ENCODE results near the gene ERV3-1.
"Not testable (repeated sequence)": the region's sequence is repeated elsewhere in the genome, so short reads cannot be mapped to it uniquely, and the experiment has no call there.

The ERV3-1 gene, protein sequence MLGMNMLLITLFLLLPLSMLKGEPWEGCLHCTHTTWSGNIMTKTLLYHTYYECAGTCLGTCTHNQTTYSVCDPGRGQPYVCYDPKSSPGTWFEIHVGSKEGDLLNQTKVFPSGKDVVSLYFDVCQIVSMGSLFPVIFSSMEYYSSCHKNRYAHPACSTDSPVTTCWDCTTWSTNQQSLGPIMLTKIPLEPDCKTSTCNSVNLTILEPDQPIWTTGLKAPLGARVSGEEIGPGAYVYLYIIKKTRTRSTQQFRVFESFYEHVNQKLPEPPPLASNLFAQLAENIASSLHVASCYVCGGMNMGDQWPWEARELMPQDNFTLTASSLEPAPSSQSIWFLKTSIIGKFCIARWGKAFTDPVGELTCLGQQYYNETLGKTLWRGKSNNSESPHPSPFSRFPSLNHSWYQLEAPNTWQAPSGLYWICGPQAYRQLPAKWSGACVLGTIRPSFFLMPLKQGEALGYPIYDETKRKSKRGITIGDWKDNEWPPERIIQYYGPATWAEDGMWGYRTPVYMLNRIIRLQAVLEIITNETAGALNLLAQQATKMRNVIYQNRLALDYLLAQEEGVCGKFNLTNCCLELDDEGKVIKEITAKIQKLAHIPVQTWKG

DNA sequence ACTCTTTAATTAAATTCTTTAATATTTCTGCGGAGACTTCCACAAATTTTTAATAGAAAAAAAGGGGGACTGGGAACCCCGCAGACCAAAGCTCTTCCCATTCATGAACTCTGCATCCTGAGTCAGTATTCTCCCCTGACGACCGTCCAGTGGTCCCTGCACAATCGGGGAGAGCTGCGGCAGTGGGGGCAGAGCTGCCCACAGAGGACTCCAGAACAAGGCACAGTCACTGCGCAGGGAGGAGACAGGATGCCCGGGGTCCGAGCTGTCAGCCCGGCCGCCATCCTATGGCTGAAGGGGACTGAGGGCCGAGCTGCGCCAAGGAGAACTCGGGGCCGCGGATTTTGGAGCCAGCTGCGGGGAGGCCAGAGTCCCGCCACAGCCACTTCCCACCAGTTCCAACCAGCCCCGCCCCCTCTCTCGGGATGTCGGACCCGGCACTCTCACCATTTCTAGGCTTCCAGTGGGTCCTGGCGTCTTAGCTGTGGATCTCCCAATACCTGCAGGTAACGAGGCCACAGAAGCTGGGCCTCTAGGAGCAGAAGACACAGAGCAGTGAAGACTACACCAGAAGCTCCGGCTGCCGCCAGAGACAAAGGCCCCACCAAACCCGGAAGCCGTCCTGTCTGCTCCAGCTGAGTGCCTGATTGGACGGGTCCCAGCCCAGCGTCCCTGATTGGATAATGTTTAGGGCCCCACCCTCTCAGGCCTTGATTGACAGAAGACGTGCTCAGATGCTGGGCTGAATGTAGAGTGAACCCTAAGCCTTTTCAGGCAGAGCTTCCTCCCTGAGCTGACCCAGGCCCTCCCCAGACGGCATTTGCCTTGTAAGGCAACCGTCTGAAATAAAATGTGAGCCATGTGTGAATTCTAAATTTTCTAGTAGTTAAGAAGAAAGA, at the start of gene ERV3-1:
Gene ERV3-1, minus strand, starts transcription at position 594 of the 899 bp plus-strand sequence. CDS start 13,661 bp downstream, outside the sequence.
- DNase-seq (ENCODE audit: low read depth in 2 of 2), result peak; percentile 79 to 87

DNA sequence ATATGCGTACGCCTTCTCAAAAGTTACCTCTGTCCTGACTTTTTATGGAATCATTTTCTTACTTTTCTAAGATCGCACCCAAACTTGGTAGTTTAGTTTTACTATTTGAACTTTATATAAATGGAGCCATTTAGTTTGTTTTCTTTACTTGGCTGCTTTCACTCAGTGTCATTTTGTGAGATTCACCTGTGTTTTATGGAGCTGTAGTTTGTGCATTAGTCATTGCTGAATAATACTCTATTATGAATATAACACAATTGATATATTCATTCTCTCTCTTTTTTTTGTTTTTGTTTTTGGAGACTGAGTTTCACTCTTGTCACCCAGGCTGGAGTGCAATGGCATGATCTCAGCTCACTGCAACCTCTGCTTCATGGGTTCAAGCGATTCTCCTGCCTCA, 49.3 kb upstream of the ERV3-1 start:
- DNase-seq (ENCODE audit: low read depth in 2 of 2), result not testable (repeated sequence)

DNA sequence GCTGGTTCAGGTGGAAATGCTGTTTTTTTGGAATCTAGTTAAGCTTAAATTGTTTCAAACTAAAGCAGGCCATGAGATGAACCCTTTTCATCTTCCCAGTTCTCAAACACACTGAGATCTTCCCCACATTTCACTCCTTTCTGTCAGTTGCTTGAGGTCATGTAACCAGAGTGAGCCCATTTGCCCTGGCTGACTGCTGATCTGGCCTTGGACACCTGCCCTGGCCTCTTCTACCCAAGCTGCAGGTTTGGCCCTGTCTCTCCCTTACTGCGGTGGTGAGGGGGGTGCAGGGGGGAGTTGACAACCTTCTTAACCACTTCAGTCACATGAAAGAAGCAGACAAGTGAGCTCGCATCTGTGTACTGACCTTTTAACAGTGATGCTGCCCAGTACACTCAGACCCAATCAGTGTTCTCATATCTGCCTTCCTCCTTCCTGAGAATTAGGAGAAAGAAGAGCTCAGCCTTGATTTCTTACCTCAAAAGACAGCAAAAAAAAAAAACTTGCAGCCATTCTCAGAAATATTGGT, 48.0 kb upstream of the ERV3-1 start:
- DNase-seq (ENCODE audit: low read depth in 2 of 2), result not testable (repeated sequence)

DNA sequence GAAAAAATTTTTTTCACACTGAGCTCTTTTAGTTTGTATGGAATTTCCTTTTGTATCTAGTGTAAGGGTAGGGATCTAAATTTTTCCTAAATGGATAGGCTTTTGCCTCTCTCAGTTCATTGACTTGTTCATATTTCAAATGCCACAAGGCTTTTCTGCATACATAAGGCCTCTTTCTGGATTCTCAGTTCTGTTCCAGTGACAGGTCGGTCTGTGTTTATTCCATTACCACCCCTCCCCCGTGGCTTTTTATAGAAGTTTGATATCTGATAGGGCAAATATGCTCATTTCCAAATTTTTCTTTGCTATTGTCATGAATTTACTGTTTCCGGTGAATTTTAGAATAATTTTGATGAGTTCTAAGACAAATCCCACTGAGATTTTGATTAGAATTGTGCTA, 45.2 kb upstream of the ERV3-1 start:
- DNase-seq (ENCODE audit: low read depth in 2 of 2), result not testable (repeated sequence)

DNA sequence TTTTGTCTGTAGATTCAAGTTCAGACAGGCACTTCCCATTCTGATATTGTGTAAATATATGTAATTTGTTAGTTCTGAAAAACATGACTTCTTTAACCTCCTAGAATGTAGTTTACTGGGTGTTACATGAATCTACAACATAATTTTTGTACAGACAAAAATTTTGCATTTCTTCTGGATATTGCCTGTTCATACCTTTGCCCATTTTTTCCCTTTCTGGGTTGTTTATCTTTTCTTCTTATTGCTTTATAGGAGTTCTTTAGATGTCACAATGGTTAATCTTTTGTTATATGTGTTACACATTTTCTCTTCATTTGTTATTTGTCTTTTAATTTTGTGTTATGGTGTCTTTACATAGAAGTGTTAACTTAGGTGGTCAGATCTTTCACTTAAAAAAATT, 44.7 kb upstream of the ERV3-1 start:
- not testable (repeated sequence) for DNase-seq (ENCODE audit: low read depth in 2 of 2)

DNA sequence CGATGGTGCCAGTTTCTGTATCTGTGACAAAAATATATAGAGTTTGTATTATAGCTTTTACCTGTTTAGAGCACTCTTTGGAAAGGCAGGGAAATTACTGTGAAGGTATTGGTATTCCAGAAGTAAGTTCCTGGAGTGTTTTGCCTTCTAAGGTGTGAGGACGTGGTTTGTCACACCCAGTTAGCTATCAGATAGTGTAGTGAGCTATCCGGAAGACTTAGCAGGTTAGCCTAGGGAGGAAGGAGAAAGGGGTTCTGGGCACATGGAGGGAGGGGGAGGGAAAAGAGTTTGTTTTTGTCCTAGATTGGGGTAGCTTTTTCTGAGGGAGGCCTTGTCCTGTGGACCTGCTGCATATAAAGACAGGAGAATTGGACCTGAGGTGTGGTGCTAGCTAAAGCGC, 39.8 kb upstream of the ERV3-1 start:
- DNase-seq (ENCODE audit: low read depth in 2 of 2), result not testable (repeated sequence)

DNA sequence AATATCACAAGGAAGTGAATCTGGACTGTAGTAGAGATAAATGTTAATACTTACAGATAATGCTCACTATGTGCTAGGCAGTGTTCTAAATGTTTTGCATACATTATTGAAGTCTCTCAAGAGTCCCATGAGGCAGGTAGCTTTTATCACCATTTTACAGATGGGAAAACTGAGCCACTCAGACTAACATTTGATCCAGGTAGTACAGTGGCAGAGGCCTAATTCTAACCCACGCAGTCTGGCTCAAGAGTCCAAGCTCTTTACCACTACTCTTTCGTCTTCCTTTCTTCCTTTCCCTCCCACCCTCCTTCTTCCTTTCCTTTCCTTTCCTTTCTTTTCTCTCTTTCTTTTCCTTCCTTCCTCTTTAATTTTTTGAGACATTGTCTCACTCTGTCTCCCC, 39.1 kb upstream of the ERV3-1 start:
- DNase-seq (ENCODE audit: low read depth in 2 of 2), result not testable (repeated sequence)

DNA sequence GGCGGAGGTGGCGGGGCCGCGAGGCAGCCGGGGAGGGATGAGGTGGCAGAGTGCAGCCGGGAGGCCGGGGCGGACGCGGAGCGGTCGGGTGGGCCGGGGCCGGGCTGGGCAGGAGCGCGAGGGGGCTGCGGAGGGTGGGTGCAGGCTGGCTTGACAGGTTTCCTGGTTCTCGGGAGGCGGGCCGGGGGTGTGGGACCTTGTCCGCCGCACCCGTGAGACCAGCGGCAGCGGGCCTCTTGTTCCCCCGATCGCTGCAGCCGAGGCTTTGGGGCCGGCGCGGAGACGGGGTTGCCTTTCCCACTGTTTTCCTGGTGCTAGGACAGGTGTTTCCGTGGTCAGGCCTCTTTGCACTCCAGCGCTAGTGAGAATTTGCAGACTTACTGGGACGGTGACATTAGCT, 32.3 kb upstream of the ERV3-1 start:
- peak in 1 of 2 experiments; percentile 5 for DNase-seq (ENCODE audit: low read depth in 2 of 2)

DNA sequence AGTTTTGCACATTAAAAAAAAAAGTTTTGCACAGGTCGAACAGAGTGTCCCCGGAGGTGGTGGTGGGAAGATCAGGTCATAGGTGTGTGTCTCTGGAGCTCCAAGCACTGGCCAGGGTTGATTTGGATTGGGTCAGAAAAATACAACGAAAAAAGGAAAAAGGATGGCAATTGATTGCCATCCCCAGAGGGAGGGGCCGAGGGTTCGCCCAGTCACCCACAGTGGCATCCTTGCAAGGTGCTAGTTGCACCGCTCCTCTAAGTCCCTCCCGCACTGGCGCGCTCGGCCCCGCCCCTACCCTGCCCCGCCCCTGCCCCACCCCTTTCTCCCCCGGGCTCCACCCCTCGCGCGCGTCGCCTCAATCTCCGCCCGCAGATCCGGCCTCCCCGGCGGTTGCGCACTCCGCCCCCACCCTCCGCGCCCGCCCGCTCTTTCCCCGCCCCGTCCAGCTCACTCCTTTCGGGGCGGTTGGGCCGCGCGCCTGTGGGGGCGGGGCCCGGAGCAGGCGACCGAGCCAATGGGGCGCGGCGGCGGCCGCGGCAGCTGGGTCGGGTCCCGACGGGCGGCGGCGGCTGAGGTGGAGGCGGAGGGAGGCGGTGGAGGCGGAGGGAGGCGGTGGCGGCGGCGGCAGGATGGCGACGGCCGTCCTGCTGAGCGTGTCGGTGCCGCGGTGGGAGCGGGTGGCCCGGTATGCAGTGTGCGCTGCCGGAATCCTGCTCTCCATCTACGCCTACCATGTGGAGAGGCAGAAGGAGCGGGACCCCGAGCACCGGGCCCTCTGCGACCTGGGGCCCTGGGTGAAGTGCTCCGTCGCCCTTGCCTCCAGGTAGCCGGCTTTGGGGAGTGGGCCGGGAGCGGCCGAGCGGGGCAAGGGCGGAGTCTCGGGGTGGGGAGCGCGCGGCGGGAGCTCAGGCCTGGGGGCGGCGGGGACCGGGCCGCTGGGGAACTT, 31.5 kb upstream of the ERV3-1 start:
- peak; percentile 83 to 88 for DNase-seq (ENCODE audit: low read depth in 2 of 2)

DNA sequence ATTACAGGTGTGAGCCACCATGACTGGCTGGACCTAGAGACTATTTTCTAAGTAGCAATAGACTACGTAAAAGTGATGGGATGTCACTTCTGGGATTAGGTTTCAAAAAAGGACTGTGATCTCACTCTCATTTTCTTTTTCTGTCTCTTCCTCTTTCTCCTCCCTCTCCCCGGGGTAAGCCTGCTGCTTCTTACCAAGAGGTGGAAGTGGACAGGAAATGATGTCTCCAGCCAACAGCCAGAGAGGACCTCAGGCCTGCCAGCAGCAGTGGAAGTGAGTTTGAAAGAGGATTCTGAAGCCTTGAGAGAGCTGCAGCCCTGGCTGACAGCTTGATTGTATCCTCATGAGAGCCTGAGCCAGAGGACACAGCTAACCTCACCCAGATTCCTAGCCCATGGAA, 30.0 kb upstream of the ERV3-1 start:
- DNase-seq (ENCODE audit: low read depth in 2 of 2), result not testable (repeated sequence)

DNA sequence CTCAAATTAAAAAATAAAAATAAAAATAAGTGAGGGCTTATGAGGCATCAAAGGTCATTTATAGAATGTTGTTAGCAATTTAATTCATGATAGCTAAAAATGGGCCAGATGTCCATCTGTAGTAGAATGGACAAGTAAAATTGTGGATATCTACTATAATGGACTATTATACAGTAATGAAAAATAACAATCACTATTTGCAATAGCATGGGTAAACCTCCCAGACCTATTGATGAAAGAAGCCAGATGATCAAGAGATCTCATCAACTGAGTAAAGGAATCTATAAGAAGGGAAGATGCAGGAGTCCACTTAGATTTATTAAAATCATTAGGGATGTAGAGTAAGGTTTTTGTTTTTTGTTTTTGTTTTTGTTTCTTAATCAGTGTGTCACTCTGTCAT, 29.0 kb upstream of the ERV3-1 start:
- not testable (repeated sequence) for DNase-seq (ENCODE audit: low read depth in 2 of 2)

DNA sequence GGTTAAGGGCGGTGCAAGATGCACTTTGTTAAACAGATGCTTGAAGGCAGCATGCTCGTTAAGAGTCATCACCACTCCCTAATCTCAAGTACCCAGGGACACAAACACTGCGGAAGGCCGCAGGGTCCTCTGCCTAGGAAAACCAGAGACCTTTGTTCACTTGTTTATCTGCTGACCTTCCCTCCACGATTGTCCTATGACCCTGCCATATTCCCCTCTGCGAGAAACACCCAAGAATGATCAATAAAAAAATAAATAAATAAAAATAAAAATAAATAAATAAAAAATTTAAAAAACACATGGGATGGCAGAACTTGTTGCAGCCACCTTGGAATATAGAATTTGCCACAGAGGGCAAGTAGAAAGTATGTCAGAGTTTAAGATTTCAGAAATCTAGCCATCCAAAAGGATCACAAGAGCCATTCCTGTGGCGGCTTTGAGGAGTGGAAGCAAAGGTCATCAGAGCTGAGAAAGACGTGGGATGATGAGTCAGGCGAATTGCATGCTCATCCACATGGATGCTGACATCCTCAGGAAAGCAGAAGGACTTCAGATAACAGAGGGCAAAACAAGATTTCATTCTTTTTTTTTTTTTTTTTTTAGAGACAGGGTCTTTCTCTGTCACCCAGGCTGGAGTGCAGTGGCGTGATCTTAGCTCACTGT, 27.8 kb upstream of the ERV3-1 start:
- not testable (repeated sequence) for DNase-seq (ENCODE audit: low read depth in 2 of 2)

DNA sequence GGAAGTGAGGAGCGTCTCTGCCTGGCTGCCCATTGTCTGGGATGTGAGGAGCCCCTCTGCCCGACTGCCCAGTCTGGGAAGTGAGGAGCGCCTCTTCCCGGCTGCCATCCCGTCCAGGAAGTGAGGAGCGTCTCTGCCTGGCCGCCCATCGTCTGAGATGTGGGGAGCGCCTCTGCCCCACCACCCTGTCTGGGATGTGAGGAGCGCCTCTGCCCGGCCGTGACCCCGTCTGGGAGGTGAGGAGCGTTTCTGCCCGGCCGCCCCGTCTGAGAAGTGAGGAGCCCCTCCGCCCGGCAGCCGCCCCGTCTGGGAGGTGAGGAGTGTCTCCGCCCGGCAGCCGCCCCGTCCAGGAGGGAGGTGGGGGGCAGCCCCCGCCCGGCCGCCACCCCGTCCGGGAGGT, 26.9 kb upstream of the ERV3-1 start:
- not testable (repeated sequence) for DNase-seq (ENCODE audit: low read depth in 2 of 2)

DNA sequence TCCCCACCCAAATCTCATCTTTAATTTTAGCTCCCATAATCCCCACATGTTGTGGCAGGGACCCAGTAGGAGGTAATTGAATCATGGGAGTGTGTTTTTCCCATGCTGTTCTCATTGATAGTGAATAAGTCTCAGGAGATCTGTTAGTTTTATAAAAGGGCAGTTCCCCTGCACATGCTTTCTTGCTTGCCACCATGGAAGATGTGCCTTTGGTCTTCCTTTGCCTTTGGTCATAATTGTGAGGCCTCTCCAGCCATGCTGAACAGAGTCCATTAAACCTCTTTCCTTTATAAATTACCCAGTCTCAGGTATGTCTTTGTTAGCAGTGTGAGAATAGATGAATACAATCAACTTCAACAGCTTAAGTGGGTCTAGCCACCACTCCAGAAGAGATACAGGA, 18.5 kb upstream of the ERV3-1 start:
- DNase-seq (ENCODE audit: low read depth in 2 of 2), result not testable (repeated sequence)

DNA sequence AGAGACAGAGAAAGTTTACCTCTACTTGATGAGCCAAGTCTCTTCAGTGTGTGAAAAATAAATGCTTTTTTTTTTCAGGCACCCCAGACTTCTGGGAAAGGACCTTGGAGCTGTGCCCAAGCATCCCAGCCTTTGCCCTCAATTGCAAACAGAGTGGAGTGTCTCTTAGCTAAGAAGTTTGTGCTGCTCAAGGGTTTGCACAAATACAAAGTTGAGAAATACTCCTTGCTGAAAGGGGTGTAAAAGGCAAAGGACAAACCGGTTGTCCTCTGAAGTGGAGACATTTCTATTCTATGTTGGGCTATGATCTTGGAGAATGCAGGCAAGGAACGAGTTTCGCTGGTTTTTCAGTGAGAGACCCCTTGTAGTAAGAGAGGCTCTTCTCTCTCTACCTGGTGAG, 14.5 kb upstream of the ERV3-1 start:
- not testable (repeated sequence) for DNase-seq (ENCODE audit: low read depth in 2 of 2)

DNA sequence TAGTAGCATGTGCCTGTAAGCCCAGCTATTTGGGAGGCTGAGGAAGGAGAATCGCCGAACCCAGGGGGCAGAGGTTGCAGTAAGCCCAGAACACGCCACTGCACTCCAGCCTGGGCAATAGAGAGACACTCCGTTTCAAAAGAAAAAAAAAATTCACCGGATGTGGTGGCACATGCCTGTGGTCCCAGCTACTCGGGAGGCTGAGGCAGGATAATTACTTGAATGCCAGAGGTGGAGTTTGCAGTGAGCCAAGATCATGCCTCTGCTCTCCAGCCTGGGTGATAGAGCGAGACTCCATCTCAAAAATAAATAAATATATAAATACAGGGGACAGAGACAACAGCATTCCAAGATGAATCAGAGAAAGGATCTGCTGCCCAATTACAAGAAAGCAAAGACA, 3.4 kb upstream of the ERV3-1 start:
- DNase-seq (ENCODE audit: low read depth in 2 of 2), result not testable (repeated sequence)

DNA sequence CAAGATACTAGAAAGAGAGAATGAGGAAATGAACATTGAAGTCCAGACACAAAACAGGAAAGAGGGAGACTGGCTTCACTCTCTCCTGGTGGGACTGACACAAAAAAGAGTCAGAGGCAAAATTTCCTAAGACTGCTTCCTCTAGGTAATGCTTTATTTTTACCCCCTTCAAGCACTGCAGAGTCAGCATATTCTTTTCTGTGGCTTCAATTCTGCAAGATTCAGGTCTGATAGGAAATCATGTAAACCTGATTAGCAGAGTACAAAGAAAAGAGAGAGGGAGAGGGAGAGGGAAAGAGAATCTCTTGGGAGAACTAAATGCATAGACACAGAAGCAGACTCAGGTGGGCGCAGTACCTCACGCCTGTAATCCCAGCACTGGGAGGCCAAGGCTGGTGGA, 2.9 kb upstream of the ERV3-1 start:
- not testable (repeated sequence) for DNase-seq (ENCODE audit: low read depth in 2 of 2)

DNA sequence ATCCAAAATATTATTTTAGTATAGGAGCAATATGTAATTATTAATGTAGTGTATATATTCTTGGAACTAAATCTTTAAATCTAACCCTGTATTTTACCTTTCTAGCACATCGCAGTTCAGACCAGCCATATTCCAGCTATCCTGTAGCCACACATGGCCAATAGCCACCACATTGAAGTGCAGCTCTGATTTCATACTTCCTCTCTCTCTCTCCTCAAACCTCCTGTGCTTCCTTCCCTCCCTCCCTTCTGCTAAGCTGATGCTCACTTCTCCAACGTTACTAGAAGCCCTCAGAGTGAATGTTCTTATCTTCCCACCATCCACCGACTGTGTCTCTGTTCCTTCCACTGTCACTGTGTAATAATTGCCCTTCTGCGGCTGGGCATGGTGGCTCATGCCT, 549 bp upstream of the ERV3-1 start:
- DNase-seq (ENCODE audit: low read depth in 2 of 2), result not testable (repeated sequence)

DNA sequence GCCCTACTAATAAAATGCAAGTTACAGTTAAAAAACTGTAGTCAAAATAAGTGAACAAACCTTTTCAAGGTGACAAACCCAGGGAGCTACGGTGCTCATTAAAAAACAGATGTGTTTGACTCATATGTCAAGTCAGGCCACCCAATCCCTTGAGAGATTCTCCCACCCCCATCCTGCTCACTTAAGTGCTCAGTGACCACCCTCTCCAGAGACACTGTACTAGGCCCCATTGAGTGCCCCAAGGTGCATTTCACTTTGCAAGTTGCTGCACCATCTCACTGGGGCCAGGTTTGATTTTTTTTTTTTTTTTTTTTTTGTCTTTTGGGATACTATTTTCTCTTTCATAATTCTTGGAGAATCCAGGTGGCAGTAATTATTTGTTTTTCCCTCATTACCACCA, 1.9 kb downstream of the ERV3-1 start:
- no peak for DNase-seq (ENCODE audit: low read depth in 2 of 2)

DNA sequence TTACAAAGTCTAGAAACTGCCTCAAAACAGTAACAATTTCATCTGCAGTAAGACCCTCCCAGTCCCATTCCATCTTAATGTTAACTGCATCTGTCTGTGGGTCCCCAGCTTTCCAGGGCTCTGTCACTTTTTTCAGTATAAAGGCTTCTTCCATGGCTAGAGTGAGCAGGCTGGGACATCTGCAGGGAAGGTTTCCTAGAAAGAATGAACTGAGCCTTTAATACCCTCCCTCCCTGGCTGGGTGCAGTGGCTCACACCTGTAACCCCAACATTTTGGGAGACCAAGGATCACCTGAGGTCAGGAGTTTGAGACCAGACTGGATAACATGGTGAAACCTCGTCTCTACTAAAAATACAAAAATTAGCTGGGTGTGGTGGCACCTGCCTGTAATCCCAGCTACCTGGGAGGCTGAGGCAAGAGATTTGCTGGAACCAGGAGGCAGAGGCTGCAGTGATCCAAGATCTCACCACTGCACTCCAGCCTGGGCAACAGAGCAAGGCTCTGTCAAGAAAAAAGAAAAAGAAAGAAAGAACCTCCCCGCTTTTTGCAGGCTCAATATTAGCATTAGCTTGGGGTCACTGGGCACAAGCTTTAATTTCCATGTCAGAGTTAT, 3.4 kb downstream of the ERV3-1 start:
- no peak for DNase-seq (ENCODE audit: low read depth in 2 of 2)

Measured in stimulated activated CD4-positive, alpha-beta T cell treated with anti-CD3 and anti-CD28 coated beads, Interleukin-12 subunit alpha, Interleukin-12 subunit beta, amount 100 ng/mL, for 24 hours (primary cell).